OCI-LY1 (cell line): ENCODE measurements around the gene SRBD1.

Experiments used
- EZH2 ChIP-seq: fragments of 200-600 bp; sonication (generic), shearing (Covaris generic); IDR thresholded peaks from 2 replicates; pipeline ENCODE4 v1.8.0; 2017; ENCODE audit warnings: borderline replicate concordance, mixed run types, mild to moderate bottlenecking, antibody characterized with exemption, low read length, moderate library complexity, mixed read lengths
- TF ChIP-seq, protein P1 (sequence below): fragments of 200-600 bp; sonication (generic), shearing (Covaris generic); IDR thresholded peaks from 2 replicates; pipeline ENCODE4 v1.5.1; 2017; ENCODE audit warnings: mild to moderate bottlenecking, antibody characterized with exemption, low read length, moderate library complexity, mixed read lengths

DNA sequence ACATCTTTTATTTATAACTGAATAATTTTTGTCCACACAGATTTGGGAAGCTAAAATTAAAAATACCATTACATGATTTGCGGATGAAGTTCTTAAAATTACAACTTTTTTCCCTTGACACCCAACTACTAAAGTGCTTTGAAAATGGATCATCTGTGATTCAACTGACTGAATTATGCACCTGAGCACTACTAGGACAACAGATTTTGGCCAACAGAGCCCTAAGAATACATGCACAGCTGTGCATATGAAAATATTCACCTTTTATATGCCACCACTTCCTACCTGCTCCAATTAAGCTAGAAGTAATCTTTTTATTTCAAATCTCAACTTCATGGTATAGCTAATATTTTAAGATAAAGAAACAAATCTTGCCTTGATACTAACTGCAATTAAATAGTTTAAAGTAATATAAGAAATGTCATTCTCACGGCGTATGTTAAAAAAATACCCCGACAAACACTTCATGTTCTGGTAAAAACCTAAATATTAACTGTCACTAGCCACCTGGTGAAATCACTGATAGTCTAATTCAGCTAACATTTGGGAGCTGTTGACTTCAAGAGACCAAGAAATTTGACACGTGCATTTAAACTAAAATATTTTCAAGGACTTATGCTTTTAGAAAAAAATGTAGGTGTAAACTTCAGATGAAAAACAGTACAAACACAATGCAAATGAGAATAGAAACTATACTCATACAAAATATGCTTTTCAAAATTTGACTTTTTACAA is 153.7 kb downstream of the SRBD1 start:
- TF ChIP-seq, protein P1, sequence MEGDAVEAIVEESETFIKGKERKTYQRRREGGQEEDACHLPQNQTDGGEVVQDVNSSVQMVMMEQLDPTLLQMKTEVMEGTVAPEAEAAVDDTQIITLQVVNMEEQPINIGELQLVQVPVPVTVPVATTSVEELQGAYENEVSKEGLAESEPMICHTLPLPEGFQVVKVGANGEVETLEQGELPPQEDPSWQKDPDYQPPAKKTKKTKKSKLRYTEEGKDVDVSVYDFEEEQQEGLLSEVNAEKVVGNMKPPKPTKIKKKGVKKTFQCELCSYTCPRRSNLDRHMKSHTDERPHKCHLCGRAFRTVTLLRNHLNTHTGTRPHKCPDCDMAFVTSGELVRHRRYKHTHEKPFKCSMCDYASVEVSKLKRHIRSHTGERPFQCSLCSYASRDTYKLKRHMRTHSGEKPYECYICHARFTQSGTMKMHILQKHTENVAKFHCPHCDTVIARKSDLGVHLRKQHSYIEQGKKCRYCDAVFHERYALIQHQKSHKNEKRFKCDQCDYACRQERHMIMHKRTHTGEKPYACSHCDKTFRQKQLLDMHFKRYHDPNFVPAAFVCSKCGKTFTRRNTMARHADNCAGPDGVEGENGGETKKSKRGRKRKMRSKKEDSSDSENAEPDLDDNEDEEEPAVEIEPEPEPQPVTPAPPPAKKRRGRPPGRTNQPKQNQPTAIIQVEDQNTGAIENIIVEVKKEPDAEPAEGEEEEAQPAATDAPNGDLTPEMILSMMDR, result no peak
- TF ChIP-seq EZH2, result no peak
